Measurements from ENCODE around the gene PC.
A peak's percentile ranks its signal among the peaks of the same experiment; 100 is the strongest.

PC gene

DNA sequence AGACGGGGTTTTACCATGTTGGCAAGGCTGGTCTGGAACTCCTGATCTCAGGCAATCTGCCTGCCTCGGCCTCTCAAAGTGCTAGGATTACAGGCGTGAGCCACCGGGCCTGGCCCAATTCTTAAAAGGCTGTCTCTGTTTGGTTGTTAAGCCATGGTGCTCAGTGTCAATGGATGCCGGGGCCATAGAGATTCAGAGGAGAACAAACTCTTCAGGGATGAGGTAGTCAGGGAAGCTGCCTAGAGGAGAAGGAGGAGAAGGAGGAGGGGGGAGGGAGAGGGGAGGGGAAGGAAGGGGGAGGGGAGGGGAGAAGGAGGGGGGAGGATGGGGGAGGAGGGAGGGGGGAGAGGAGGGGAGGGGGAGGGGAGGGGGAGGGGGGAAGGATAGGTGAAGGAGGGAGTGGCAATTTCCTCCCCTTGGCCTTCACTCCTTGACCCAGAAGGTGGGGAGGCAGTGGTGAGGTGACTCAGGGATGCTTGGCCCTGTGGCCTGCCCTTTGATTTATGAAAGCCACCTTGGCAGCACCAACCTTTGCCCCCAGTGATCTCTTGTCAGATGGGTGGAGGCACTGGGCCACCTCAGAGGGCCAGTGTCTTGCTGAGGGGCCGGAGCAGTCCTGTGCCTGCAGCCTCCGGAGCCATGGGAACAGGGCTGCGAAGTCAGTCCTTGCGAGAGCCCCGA, 16.7 kb upstream of the PC start, which contains the start of gene C11orf86:
TSS of gene C11orf86 (plus strand) at position 581 of the 681 bp plus-strand sequence. CDS start at position 640, 59 bp downstream.
- H3K4me3 ChIP-seq, result no peak within 1 kb of the TSS
- peak within 1 kb of the TSS in 6 of 11 experiments; percentile 17 to 43 (median 29); a peak in 5 of 22 replicates for H3K27ac ChIP-seq
- H3K4me2 ChIP-seq, result peak within 1 kb of the TSS in 6 of 11 experiments; percentile 3 to 40 (median 21); a peak in 6 of 22 replicates
- H3K9ac ChIP-seq, result peak within 1 kb of the TSS in 2 of 11 experiments; percentile 20 to 28; a peak in 1 of 22 replicates
- H4K20me1 ChIP-seq, result no peaks in the 10 kb centered on the region
- peaks cover 19 to 28% (median 26%) of the 10 kb centered on the region in 11 experiments for H3K9me3 ChIP-seq (replicated peaks in 1 of 11)
- peaks cover 0 to 8% (median 0%) of the 10 kb centered on the region in 11 experiments; a peak in 3 of 22 replicates for H3K36me3 ChIP-seq
- no peak for TF ChIP-seq Cebpa-rat (IDR thresholded peaks at IDR 0.05)
- H3K27me3 ChIP-seq, result no peaks in the 10 kb centered on the region
- H3K4me1 ChIP-seq, result peaks cover 7 to 61% (median 34%) of the 10 kb centered on the region in 10 experiments

DNA sequence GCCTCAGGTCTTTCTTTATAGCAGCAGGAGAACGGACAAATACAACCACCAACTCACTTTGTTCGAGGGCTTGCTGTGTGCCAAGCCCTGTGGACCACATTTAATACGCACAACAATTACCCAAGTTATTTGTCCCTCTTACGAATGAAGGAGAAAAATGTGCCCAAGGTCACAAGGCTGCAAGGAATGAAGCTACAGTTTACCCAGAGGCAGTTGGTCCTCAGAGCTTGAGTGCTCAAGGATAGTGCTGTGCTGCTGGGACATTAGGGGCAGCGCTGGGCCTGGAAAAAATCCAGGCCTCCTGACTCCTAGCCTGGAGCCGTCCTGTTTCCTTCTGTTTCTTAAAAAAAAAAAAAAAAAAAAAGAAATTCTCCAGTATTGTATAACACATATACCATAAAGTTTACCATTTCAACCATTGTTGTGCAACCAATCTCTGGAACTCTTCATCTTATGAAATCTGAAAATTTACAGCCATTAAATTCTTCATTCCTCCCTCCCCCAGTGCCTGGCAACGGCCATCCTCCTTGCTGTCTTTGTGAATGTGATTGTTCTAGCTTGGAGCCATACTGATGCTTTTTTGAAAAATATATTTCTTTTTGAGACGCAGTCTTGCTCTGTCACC, 15.9 kb upstream of the PC start:
- peak in 2 of 11 experiments; percentile 20 to 38; a peak in 1 of 22 replicates for TF ChIP-seq Cebpa-rat (IDR thresholded peaks at IDR 0.05)
- H3K27ac ChIP-seq, result peak overlapping the region in 3 of 11 experiments; percentile 17 to 43 (median 25); a peak in 3 of 22 replicates
- no peaks in the 10 kb centered on the region for H3K27me3 ChIP-seq
- no peak overlapping the region; a peak in 1 of 22 replicates for H3K9ac ChIP-seq
- H3K9me3 ChIP-seq (replicated peaks in 1 of 11), result peaks cover 11 to 20% (median 18%) of the 10 kb centered on the region in 11 experiments
- H3K4me3 ChIP-seq, result no peak overlapping the region
- H4K20me1 ChIP-seq, result no peaks in the 10 kb centered on the region
- H3K36me3 ChIP-seq, result peaks cover 0 to 6% (median 0%) of the 10 kb centered on the region in 11 experiments; a peak in 3 of 22 replicates
- peaks cover 7 to 69% (median 40%) of the 10 kb centered on the region in 10 experiments for H3K4me1 ChIP-seq
- H3K4me2 ChIP-seq, result peak overlapping the region in 1 of 11 experiments; percentile 31; a peak in 1 of 22 replicates

DNA sequence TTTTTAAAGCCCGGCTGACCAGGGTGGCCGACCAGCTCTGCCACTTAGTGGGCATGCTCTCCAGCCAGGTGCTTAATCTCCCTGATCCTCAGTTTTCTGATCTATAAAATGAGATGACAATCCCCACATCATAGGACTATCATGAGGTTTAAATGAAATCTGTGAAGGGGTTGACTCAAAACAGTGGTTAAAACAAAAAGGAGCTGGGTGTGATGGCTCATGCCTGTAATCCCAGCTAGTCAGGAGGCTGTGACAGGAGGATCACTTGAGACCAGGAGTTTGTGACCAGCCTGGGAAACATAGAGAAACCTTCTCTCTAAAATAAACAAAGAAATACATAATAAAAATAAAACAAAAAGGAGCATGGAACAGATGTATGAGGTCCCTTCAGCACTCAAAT, 13.3 kb upstream of the PC start:
- H3K4me3 ChIP-seq, result no peak overlapping the region
- TF ChIP-seq Cebpa-rat (IDR thresholded peaks at IDR 0.05), result no peak
- H3K36me3 ChIP-seq, result no peaks in the 10 kb centered on the region
- H4K20me1 ChIP-seq, result no peaks in the 10 kb centered on the region
- peak overlapping the region in 10 of 11 experiments; percentile 29 to 86 (median 82); a peak in 18 of 22 replicates for H3K4me2 ChIP-seq
- H3K27me3 ChIP-seq, result no peaks in the 10 kb centered on the region
- H3K27ac ChIP-seq, result peak overlapping the region; percentile 55 to 95 (median 86); a peak in 21 of 22 replicates
- peak overlapping the region in 10 of 11 experiments; percentile 54 to 79 (median 74); a peak in 19 of 22 replicates for H3K9ac ChIP-seq
- peaks cover 15 to 86% (median 56%) of the 10 kb centered on the region in 10 experiments for H3K4me1 ChIP-seq
- H3K9me3 ChIP-seq (replicated peaks in 1 of 11), result no peaks in the 10 kb centered on the region

DNA sequence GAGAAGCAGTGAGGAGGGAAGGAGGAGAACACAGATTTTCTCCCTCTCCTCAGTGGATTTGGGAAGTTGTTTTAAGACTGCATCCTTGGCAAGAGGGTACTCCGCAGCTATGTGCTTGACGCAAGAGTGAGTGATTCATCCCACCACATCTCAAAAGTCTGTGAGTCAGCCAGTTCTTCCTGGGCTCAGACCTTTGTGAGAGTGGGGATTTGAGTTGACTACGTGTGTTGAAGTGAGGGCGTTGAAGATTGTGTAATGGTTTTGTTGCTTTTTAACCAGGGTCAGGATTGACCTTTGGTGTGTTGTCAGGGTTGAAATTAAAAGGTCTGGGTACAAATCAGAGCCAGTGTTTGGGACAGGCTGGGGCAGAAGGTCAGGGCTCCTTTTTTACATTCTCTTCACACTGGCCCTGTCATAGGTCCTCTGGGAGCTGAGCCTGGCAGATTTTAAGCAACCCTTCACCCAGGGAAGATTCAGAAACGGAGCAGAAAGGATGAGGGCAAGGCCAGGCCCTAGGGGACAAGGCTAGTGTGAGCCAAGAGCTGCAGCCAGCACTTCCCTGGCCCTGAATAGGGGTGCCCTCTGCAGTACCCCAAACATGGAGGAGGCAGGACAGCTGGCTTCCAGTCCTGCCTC, 12.7 kb upstream of the PC start:
- Histone ChIP-seq H3K4me3 (peak overlapping the region in 1 of 10 experiments; percentile 37; a peak in 2 of 20 replicates), H3K4me1 (peaks cover 11 to 81% (median 53%) of the 10 kb centered on the region in 10 experiments; a peak in 19 of 20 replicates), H3K36me3 (no peaks in the 10 kb centered on the region), H3K9me3 (replicated peaks in 1 of 11) (no peaks in the 10 kb centered on the region), H3K27ac (peak overlapping the region; percentile 55 to 95 (median 86); a peak in 21 of 22 replicates), H3K9ac (peak overlapping the region in 10 of 11 experiments; percentile 54 to 79 (median 74); a peak in 19 of 22 replicates), H3K4me2 (peak overlapping the region in 10 of 11 experiments; percentile 29 to 86 (median 82); a peak in 18 of 22 replicates), H4K20me1 (no peaks in the 10 kb centered on the region), H3K27me3 (no peaks in the 10 kb centered on the region)
- peak; percentile 59 to 95 (median 80); a peak in 20 of 22 replicates for TF ChIP-seq Cebpa-rat (IDR thresholded peaks at IDR 0.05)

DNA sequence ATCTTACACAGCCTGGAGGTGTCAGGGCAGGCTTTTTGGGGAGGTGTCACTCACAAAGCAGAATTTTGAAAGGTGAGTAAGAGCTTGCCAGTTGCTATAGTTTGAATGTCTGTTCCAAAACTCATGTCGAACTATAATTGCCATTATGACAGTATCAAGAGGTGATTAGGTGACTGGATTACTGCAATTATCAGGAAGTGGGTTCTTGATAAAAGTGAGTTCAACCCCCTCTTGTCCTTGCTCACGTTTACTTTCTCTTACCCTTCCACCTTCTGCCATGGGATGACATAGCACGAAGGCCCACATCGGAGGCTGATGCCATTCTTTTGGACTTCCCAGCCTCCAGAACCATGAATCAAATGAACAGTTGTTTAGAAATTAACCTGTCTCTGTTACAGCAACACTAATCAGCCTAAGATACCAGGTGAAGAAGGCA, 12.2 kb upstream of the PC start:
- Histone ChIP-seq H3K9me3 (replicated peaks in 1 of 11) (no peaks in the 10 kb centered on the region), H3K4me1 (peaks cover 11 to 82% (median 53%) of the 10 kb centered on the region in 10 experiments; a peak in 19 of 20 replicates), H3K4me3 (peak overlapping the region in 1 of 10 experiments; percentile 37; a peak in 2 of 20 replicates), H3K27ac (peak overlapping the region in 10 of 11 experiments; percentile 34 to 95 (median 84); a peak in 19 of 22 replicates), H4K20me1 (no peaks in the 10 kb centered on the region), H3K36me3 (no peaks in the 10 kb centered on the region), H3K4me2 (peak overlapping the region in 9 of 11 experiments; percentile 29 to 86 (median 83); a peak in 17 of 22 replicates), H3K9ac (peak overlapping the region in 7 of 11 experiments; percentile 67 to 79 (median 76); a peak in 12 of 22 replicates), H3K27me3 (no peaks in the 10 kb centered on the region)
- TF ChIP-seq Cebpa-rat (IDR thresholded peaks at IDR 0.05), result no peak

DNA sequence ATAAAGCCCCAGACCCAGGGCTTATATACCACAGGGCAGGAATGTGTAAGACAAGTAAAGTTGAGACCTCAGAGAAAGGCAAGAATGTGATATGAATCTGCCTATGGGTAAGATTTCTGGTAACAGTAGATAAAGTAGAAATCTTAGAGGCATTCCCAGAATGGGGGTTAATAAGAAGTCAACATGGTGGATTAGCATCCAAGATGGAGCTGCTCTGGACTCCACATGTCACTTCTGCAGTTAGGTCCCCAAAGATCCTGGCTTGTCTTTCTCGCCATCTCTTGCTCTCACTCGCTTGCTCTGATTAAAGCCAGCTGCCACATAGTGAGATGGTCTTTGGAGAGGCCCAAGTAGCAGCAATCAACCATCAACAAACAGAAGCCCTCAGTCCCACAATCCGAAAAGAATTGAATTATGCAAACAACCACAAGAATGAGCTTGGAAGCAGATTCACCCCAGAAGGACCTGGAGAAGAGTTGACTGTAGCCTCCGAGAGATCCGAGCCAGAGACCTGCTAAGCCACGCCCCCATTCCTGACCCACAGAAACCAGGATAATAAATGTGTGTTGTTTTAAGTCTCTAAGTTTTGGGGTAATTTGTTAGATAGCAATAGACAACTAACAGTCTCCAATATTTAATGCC, 11.5 kb upstream of the PC start:
- peak overlapping the region in 8 of 11 experiments; percentile 66 to 86 (median 84); a peak in 15 of 22 replicates for H3K4me2 ChIP-seq
- peak overlapping the region in 9 of 11 experiments; percentile 34 to 95 (median 86); a peak in 16 of 22 replicates for H3K27ac ChIP-seq
- H3K9me3 ChIP-seq (replicated peaks in 1 of 11), result no peaks in the 10 kb centered on the region
- H3K4me1 ChIP-seq, result peaks cover 11 to 84% (median 56%) of the 10 kb centered on the region in 10 experiments; a peak in 19 of 20 replicates
- peak overlapping the region in 3 of 11 experiments; percentile 76 to 79 (median 79); a peak in 1 of 22 replicates for H3K9ac ChIP-seq
- no peak for TF ChIP-seq Cebpa-rat (IDR thresholded peaks at IDR 0.05)
- H4K20me1 ChIP-seq, result no peaks in the 10 kb centered on the region
- H3K36me3 ChIP-seq, result no peaks in the 10 kb centered on the region
- no peaks in the 10 kb centered on the region for H3K27me3 ChIP-seq
- H3K4me3 ChIP-seq, result no peak overlapping the region

DNA sequence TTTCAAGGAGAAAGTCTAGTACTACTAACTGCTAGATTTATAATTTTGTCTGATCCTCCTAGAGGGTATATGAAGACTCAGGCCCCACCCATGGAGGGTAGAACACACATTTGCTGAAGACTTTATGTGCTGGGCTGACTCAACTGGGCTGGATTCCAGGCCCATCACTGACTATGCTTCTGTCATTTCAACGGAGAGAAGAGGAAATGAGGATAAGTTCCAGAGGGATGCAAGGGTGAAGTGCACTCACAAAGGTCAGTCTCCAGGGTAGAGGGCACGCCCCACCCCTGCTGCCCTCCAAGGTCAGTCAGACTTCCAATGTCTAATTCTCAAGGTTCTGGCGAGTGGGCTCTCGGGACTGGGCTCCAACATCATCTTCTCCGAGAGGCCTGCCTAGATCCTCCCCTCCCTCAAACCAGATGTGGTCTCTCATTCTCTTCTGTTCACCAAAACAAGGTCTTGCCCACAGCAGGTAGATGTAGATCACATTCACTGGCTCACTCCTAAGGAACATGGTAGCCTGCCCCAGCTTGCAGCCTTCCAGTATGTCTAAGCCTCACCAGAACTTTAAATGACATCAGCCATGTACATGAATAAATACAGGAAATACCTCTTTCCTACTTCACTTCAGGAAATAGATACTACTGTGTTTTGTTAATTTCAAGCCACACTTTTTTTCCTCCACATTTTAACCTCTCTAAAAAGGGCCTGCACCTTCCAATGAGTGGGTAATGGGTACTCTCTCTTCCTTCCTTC, 9.7 kb upstream of the PC start:
- H3K9ac ChIP-seq, result peak overlapping the region in 2 of 11 experiments; percentile 13 to 17; a peak in 1 of 22 replicates
- H3K36me3 ChIP-seq, result no peaks in the 10 kb centered on the region
- TF ChIP-seq Cebpa-rat (IDR thresholded peaks at IDR 0.05), result no peak
- H3K4me1 ChIP-seq, result peaks cover 11 to 86% (median 61%) of the 10 kb centered on the region in 10 experiments; a peak in 19 of 20 replicates
- no peaks in the 10 kb centered on the region for H3K9me3 ChIP-seq (replicated peaks in 1 of 11)
- H4K20me1 ChIP-seq, result no peaks in the 10 kb centered on the region
- H3K27me3 ChIP-seq, result no peaks in the 10 kb centered on the region
- peak overlapping the region in 9 of 11 experiments; percentile 7 to 95 (median 39); a peak in 14 of 22 replicates for H3K27ac ChIP-seq
- H3K4me3 ChIP-seq, result no peak overlapping the region
- H3K4me2 ChIP-seq, result peak overlapping the region; percentile 14 to 86 (median 61)
